Measurements from ENCODE around the gene ADARB2. TPM values are rescaled to one million over a fixed set of nuclear protein-coding genes. Genes with fewer than 3 reads are reported as not detected.
A peak's percentile ranks its signal among the peaks of the same experiment; 100 is the strongest.

The ADARB2 gene
- total and polyA plus RNA-seq, 2 experiments from 2014 or later = 2.0 to 5.0 TPM

GRCh38 chr10:1297566-1298301, 439.6 kb downstream of the ADARB2 start:
- Histone ChIP-seq H3K36me3 (ENCODE audit: insufficient read depth) (no peaks in the 10 kb centered on the region), H3K9me2 (ENCODE audit: insufficient read depth) (no peaks in the 10 kb centered on the region), H3K4me1 (ENCODE audit: insufficient read depth) (peaks cover 25% of the 10 kb centered on the region), H2AFZ (peak overlapping the region; percentile 43; the same call in 1 of the 2 replicates), H3K27me3 (ENCODE audit: insufficient read depth) (no peaks in the 10 kb centered on the region), H3K4me2 (no peak overlapping the region), H4K20me1 (replicated peaks; ENCODE audit: insufficient read depth) (no peaks in the 10 kb centered on the region), H3K27ac (ENCODE audit: low read depth) (no peak overlapping the region), H3K79me2 (replicated peaks; ENCODE audit: insufficient read depth) (no peaks in the 10 kb centered on the region), H3K4me3 (no peak overlapping the region), H3F3A (replicated peaks; ENCODE audit: low read depth) (0 out of 2 replicates have a peak, but pooled peaks cover 2% of the 10 kb centered on the region)
- H3K27ac Mint-ChIP-seq = no peak overlapping the region
- peaks cover 11% of the 10 kb centered on the region for H3K27me3 Mint-ChIP-seq (ENCODE audit: insufficient read depth, low read depth, poor library complexity)
- ATAC-seq (peak; percentile 92), DNase-seq (ENCODE audit: low spot score) (peak; percentile 81)
- no peak overlapping the region for H3K4me3 Mint-ChIP-seq
- TF ChIP-seq JUNB (IDR thresholded peaks at IDR 0.05; ENCODE audit: unreplicated experiment) (no peak), EZH2phosphoT487 (IDR thresholded peaks at IDR 0.05; ENCODE audit: unreplicated experiment) (no peak), CTCF (conservative IDR thresholded peaks at IDR 0.05; ENCODE audit: low read depth in 2 of 2) (peak; percentile 65 to 78), REST (IDR thresholded peaks at IDR 0.05; ENCODE audit: unreplicated experiment) (no peak), POLR2AphosphoS5 (IDR thresholded peaks at IDR 0.05; ENCODE audit: low read depth) (no peak), CREB1 (CRISPR knock-in tag; IDR thresholded peaks at IDR 0.05; ENCODE audit: low read depth) (no peak), ZNF331 (CRISPR knock-in tag; IDR thresholded peaks at IDR 0.05; ENCODE audit: low read depth) (no peak), ETS1 (IDR thresholded peaks at IDR 0.05) (no peak), NANOG (IDR thresholded peaks at IDR 0.05; ENCODE audit: borderline replicate concordance) (no peak)
- H3K4me1 Mint-ChIP-seq = peaks cover 34% of the 10 kb centered on the region
- H3K36me3 Mint-ChIP-seq (ENCODE audit: low read depth) = peaks cover 18% of the 10 kb centered on the region
- peaks cover 15% of the 10 kb centered on the region; the same call in 2 of the 3 replicates for H3K9me3 Mint-ChIP-seq
